Activated T-cell treated with anti-CD3 and anti-CD28 coated beads, Interleukin-2, amount 50 U/mL, for 72 hours (primary cell): ENCODE data around the gene KIAA1755. TPM values are rescaled to one million over a fixed set of nuclear protein-coding genes. Genes with fewer than 3 reads are reported as not detected.
A peak's percentile ranks its signal among the peaks of the same experiment; 100 is the strongest.

Experiments used
- ATAC-seq, 2 donors: fragments of 150-1000 bp; cut with Tn5 transposase; replicated peaks in 1 of 2; 2 replicates each; pipeline ENCODE4 v1.10.0; 2021; ENCODE audit warnings: moderate library complexity in 2 of 2, mild to moderate bottlenecking in 1 of 2
- DNase-seq, 2 donors: peaks; one replicate each; pipeline ENCODE4 v3.0.0; 2021 to 2022; ENCODE audit warnings: mixed read lengths in 1 of 2
- H3K27ac Mint-ChIP-seq: one replicate; pipeline ENCODE4 v1.8.0; 2022; ENCODE audit warnings: mild to moderate bottlenecking, moderate library complexity, mixed read lengths
- H3K27me3 Mint-ChIP-seq: one replicate; pipeline ENCODE4 v1.8.0; 2022; ENCODE audit warnings: low read depth, mixed read lengths
- H3K36me3 Mint-ChIP-seq, 2 donors: one replicate each; pipeline ENCODE4 v1.8.0; 2022; ENCODE audit warnings: mixed read lengths in 2 of 2, mild to moderate bottlenecking in 1 of 2; ENCODE audit not compliant: insufficient read depth in 2 of 2
- H3K4me1 Mint-ChIP-seq: one replicate; pipeline ENCODE4 v1.8.0; 2022; ENCODE audit warnings: low read depth, mixed read lengths
- H3K4me3 Mint-ChIP-seq, 2 donors: one replicate each; pipeline ENCODE4 v1.8.0; 2022; ENCODE audit warnings: mild to moderate bottlenecking in 2 of 2, mixed read lengths in 2 of 2, moderate library complexity in 2 of 2
- H3K9me3 Mint-ChIP-seq, 2 donors: one replicate each; pipeline ENCODE4 v1.8.0; 2022; ENCODE audit warnings: mixed read lengths in 2 of 2
- total RNA-seq, 2 donors: library from RNA; stranded (reverse); gene quantifications; one replicate each; pipeline ENCODE4 v1.2.3, GENCODE V29; 2022

Gene KIAA1755
- total RNA-seq, 2 donors from 2014 or later: not detected

DNA sequence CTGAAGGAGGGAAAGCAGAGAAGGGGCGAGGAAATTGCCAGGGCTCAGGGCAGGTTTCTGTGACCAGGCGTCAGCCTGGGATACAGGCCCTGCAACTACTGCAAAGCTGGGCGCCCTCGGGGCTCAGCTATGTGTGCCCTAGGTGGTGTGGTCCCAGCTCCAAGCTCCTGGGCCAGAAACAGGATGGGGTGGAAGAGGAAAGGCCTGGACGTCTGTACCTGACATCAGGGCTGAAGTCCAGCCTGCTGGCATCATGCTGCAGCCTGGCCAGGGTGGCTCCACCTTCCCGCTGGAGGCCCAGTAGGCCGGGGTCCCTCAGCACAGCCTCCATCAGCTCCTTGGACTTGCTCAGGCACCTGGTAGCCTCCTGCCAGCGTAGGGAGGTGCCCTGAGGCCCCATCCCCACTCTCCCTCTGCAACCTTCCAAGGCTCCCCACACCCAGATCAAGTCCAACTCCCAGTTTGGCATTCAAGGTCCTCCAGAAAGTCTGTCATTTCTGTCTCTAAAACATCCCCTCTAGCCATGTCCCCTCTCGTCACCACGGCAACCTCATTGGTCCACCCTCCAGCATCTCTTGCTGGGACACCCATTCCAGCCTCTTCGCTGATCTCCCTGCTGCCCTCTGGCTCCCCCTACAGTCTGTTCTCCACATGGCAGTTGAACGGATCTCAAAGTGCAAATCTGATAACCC is 38.2 kb downstream of the KIAA1755 start:
- Mint-ChIP-seq H3K4me1 (no peaks in the 10 kb centered on the region), H3K27me3 (peaks cover 15% of the 10 kb centered on the region), H3K36me3 (no peaks in the 10 kb centered on the region), H3K4me3 (no peak overlapping the region), H3K9me3 (no peaks in the 10 kb centered on the region), H3K27ac (no peak overlapping the region)
- peak in 1 of 2 donors; percentile 43 for ATAC-seq
- DNase-seq: peak; percentile 56 to 71

DNA sequence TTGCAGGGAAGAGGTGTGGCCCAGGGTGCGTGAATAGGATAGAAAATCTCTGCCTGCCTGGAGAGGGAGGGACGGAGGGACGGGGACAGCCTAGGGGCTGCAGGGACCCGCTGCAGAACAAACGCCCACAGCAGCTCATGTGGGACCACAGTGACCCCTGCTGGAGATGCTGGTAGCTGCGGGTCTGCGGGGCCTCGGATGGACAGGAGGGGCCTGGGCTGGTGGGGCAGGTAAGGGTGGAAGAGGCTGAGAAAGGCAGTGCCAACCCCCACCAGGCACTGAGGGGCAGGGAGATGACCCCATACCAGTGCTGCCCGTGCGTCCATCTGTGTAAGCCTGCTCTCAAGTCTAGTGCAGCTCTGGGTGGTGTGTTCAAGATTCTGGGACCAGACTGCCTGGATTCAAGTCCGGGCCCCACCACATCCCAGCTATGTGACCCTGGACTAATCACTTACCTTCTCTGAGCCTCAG is 39.4 kb downstream of the KIAA1755 start:
- H3K27me3 Mint-ChIP-seq: peaks cover 15% of the 10 kb centered on the region
- ATAC-seq: peak; percentile 68 to 73
- peak; percentile 72 to 78 for DNase-seq
- H3K4me1 Mint-ChIP-seq: no peaks in the 10 kb centered on the region
- H3K4me3 Mint-ChIP-seq: no peak overlapping the region
- no peaks in the 10 kb centered on the region for H3K36me3 Mint-ChIP-seq
- no peaks in the 10 kb centered on the region for H3K9me3 Mint-ChIP-seq
- H3K27ac Mint-ChIP-seq: no peak overlapping the region

- H3K27me3 Mint-ChIP-seq: peaks cover 15% of the 10 kb centered on the region
- no peaks in the 10 kb centered on the region for H3K4me1 Mint-ChIP-seq
- no peak overlapping the region for H3K27ac Mint-ChIP-seq
- H3K4me3 Mint-ChIP-seq: no peak overlapping the region
- DNase-seq (no peak), ATAC-seq (no peak)
- no peaks in the 10 kb centered on the region for H3K9me3 Mint-ChIP-seq
- no peaks in the 10 kb centered on the region for H3K36me3 Mint-ChIP-seq
Observed at GRCh38 chr20:38220587-38221118, 39.9 kb downstream of the KIAA1755 start.

DNA sequence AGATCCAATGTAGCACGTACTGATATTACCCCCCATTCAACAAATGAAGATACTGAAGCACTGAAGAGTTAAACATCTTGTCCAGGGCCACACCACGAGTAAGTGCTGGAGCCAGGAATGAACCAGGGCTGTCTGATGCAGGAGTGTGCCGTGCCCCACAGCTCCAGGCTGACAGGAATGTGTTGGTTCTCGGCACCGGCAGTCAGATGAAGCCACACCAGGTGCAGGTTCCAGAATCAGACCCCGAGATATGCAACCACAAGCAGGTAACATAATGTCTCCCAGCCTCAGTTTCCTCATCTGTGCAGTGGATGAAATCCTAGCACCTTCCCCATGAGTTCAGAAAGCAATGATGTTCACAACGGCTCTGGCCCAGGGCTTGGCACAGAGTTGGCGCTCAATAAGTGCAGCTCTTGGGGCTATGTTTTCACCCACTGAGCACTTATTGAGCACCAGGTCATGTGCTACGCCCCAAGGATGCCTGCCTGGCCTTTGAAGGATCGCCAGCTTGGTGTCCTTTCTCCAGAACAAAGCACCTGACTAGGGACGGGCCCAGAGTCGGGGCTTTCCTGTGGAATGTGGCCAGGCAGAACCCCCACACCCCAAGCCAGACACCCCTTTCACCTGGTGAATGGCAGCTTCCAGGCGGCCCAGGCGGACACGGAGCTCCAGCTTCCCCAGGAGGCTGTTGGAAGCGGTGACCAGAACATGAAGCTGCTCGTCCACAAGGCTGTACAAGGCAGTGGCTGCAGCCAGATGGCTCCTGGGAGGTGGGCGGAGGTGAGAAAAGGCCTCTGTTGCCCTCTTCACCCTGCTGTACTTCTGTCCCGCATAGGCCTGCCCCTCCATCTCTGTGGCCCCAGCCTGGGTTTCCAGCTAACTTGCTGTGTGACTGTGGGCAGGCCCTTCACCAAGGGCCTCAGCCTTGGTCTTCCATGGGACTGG is 41.3 kb downstream of the KIAA1755 start:
- H3K27ac Mint-ChIP-seq: no peak overlapping the region
- DNase-seq: no peak
- H3K9me3 Mint-ChIP-seq: no peaks in the 10 kb centered on the region
- no peak overlapping the region for H3K4me3 Mint-ChIP-seq
- H3K27me3 Mint-ChIP-seq: peaks cover 15% of the 10 kb centered on the region
- ATAC-seq: no peak
- H3K4me1 Mint-ChIP-seq: no peaks in the 10 kb centered on the region
- no peaks in the 10 kb centered on the region for H3K36me3 Mint-ChIP-seq

GRCh38 chr20:38218566-38218885 is 42.0 kb downstream of the KIAA1755 start:
- Mint-ChIP-seq H3K27ac (no peak overlapping the region), H3K27me3 (peaks cover 13% of the 10 kb centered on the region), H3K9me3 (no peaks in the 10 kb centered on the region), H3K4me1 (no peaks in the 10 kb centered on the region), H3K36me3 (no peaks in the 10 kb centered on the region), H3K4me3 (no peak overlapping the region)
- ATAC-seq: no peak
- no peak for DNase-seq

DNA sequence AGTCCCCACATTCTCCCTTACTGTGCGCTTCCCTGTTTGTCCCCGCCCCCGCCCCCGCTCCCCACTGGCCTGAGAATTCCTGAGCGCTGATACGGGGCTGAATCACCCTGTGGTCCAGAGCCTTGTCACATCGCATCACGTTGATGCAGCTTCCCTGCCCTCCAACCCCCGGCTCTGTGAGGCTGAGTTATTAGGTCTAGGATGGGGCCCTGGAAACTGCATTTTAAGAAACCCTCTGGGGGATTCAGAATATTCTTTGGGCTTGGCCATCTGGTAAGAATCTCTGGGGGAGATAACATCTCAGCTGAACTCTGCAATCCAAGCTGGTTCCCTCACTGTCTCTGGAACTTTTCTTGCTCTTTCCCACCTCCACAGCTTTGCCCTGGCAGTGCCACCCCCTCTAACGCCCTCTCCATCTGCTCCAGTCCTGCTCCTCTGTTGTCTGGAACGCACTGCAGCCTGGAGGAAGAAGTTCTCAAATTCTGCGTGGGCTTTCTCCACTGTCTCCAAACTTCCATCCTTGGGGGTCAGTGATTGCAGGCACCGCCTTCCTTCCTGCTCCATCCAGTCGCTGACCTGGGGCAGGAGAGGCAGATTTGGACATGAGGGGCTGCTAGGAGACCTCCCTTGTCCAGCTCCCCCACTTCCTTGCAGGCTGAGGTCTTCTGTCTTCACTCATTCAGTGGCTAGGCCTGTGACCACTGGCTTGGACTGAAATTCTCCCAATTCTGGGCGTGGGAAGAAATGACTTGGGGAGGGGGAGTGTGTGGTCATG is 42.6 kb downstream of the KIAA1755 start:
- H3K36me3 Mint-ChIP-seq: no peaks in the 10 kb centered on the region
- no peak for ATAC-seq
- H3K27ac Mint-ChIP-seq: no peak overlapping the region

DNA sequence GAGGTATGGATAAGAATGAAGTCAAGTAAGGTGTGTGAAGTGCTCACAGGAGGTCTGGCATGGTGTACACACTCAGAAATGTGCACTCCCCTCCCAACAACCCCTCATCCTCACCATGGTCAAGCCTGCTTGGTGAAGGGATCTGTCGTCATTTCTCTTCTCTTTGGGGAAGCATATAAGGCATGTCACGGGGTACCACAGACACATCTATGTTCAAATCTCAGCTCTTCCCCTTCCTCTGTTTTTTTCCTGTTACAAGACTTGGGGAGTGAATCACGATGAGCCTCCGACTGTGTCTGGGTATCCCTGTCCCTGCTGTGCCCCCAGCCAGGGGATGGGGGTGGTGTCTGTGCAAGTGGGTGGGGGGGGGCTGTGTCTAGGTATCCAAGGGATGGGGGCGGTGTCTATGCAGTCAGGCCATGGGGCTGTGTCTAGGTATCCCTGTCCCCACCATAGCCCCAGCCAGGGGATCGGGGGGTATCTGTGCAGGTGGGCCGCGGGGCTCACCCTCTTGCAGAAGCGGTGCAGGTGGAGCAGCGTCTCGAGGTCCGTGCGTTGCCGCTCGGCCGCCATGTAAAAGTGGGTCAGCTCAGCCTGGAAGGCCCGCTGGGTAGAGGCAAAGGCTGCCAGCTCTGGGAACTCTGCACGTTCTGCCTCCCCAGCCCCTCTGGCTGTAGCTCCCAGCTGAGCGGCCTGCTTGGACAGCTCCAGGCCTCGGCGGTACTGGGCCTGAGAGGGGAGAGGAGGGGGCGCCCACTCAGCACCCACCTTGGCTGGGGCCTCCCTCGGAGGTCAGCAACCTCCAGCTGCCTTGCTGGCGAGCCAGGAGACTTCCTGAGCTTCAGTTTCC is 43.6 kb downstream of the KIAA1755 start:
- DNase-seq: no peak
- no peaks in the 10 kb centered on the region for H3K36me3 Mint-ChIP-seq
- H3K27ac Mint-ChIP-seq: no peak overlapping the region
- peaks cover 5% of the 10 kb centered on the region for H3K27me3 Mint-ChIP-seq
- no peaks in the 10 kb centered on the region for H3K4me1 Mint-ChIP-seq
- ATAC-seq: no peak
- H3K4me3 Mint-ChIP-seq: no peak overlapping the region
- no peaks in the 10 kb centered on the region for H3K9me3 Mint-ChIP-seq

More for the DNA sequence above, 42.6 kb downstream of the KIAA1755 start:
- Mint-ChIP-seq H3K4me3 (no peak overlapping the region), H3K9me3 (no peaks in the 10 kb centered on the region), H3K4me1 (no peaks in the 10 kb centered on the region), H3K27me3 (peaks cover 8% of the 10 kb centered on the region)
- no peak for DNase-seq

DNA sequence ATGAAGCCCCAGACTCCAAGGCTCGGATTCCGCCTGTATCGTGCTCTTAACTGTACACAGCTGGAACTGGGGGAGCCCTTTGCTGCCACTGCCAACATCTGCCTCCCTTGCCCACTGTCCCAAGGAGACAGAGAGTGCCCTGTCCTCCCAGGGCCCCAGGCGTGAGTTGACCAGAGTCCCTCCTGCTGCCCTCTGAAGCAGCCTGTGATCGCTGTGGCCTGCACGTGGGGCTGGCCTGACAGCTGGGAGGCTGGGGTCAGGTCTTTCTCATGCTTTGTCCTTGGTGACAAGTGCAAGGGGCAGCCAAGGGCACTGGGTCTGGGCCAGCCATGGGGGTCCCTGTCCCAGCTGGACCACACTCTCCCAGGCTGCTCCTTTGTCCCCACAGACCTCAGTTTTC is 44.3 kb downstream of the KIAA1755 start:
- Mint-ChIP-seq H3K4me1 (no peaks in the 10 kb centered on the region), H3K4me3 (no peak overlapping the region), H3K27me3 (peaks cover 5% of the 10 kb centered on the region), H3K9me3 (no peaks in the 10 kb centered on the region), H3K27ac (no peak overlapping the region), H3K36me3 (no peaks in the 10 kb centered on the region)
- ATAC-seq: no peak
- no peak for DNase-seq

GRCh38 chr20:38215194-38216182 is 45.0 kb downstream of the KIAA1755 start:
- no peak for DNase-seq
- Mint-ChIP-seq H3K27ac (no peak overlapping the region), H3K4me3 (no peak overlapping the region), H3K9me3 (no peaks in the 10 kb centered on the region), H3K4me1 (no peaks in the 10 kb centered on the region), H3K36me3 (no peaks in the 10 kb centered on the region), H3K27me3 (no peaks in the 10 kb centered on the region)
- ATAC-seq: no peak

- no peaks in the 10 kb centered on the region for H3K36me3 Mint-ChIP-seq
- H3K9me3 Mint-ChIP-seq: no peaks in the 10 kb centered on the region
- no peak overlapping the region for H3K4me3 Mint-ChIP-seq
- no peak for DNase-seq
- H3K27ac Mint-ChIP-seq: no peak overlapping the region
- no peak for ATAC-seq
- no peaks in the 10 kb centered on the region for H3K4me1 Mint-ChIP-seq
- no peaks in the 10 kb centered on the region for H3K27me3 Mint-ChIP-seq
Observed at GRCh38 chr20:38214256-38215193, 46.0 kb downstream of the KIAA1755 start.

DNA sequence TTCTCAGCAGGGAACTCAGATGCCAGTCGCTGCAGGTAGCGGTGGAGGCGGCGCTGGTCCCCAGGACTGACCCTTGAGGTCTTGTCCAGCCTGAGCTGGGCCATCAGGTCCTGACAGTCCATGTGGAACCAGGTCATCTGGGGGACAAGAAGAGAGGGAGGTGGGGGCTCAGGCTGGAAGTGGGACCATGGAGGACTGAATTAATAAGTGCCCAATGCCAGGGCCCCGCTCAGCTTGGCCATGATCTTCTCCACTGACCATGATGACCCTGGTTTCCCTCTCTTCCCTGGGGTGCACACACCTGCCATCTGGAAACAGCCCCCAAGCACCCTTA is 47.0 kb downstream of the KIAA1755 start:
- Mint-ChIP-seq H3K4me3 (no peak overlapping the region), H3K27me3 (peaks cover 3% of the 10 kb centered on the region), H3K9me3 (no peaks in the 10 kb centered on the region), H3K36me3 (no peaks in the 10 kb centered on the region), H3K4me1 (no peaks in the 10 kb centered on the region), H3K27ac (no peak overlapping the region)
- DNase-seq (no peak), ATAC-seq (no peak)
